GM21737 (cell line): ENCODE results near the gene MCRIP2.

Experiments used
- ATAC-seq: cut with Tn5 transposase; IDR thresholded peaks from one replicate; pipeline ENCODE4 v1.9.1; 2021; ENCODE audit warnings: mild to moderate bottlenecking, moderate library complexity; ENCODE audit not compliant: unreplicated experiment

The MCRIP2 gene

GRCh38 chr16:631808-632358 is 9.7 kb upstream of the MCRIP2 start:
- ATAC-seq: no peak

GRCh38 chr16:632486-633335 is 8.9 kb upstream of the MCRIP2 start:
- ATAC-seq: no peak

GRCh38 chr16:633336-634050 is 8.1 kb upstream of the MCRIP2 start:
- no peak for ATAC-seq

GRCh38 chr16:634051-634670 is 7.5 kb upstream of the MCRIP2 start:
- no peak for ATAC-seq

- no peak for ATAC-seq
Observed at GRCh38 chr16:634996-635395, 6.6 kb upstream of the MCRIP2 start.

- ATAC-seq: peak; percentile 1
Observed at GRCh38 chr16:635573-636205, 5.9 kb upstream of the MCRIP2 start.

- ATAC-seq: peak; percentile 63
Observed at GRCh38 chr16:636206-637080, 5.2 kb upstream of the MCRIP2 start, which contains the start of gene METTL26. TSS of gene METTL26 (minus strand) at chr16:636305. CDS start at chr16:636290, 15 bp downstream.

- ATAC-seq: no peak
Observed at GRCh38 chr16:637081-638018, 4.3 kb upstream of the MCRIP2 start.

GRCh38 chr16:638034-638543 is 3.5 kb upstream of the MCRIP2 start:
- no peak for ATAC-seq

GRCh38 chr16:638836-639235 is 2.8 kb upstream of the MCRIP2 start:
- ATAC-seq: no peak

GRCh38 chr16:640614-641013 is 1.0 kb upstream of the MCRIP2 start:
- no peak for ATAC-seq

GRCh38 chr16:642189-643049 is 791 bp downstream of the MCRIP2 start:
- peak; percentile 37 for ATAC-seq

GRCh38 chr16:643050-643368 is 1.4 kb downstream of the MCRIP2 start:
- ATAC-seq: no peak

- no peak for ATAC-seq
Observed at GRCh38 chr16:644556-644955, 2.9 kb downstream of the MCRIP2 start.

- ATAC-seq: no peak
Observed at GRCh38 chr16:645852-646678, 4.4 kb downstream of the MCRIP2 start.

GRCh38 chr16:646679-647172 is 5.1 kb downstream of the MCRIP2 start:
- ATAC-seq: no peak
